Endothelial cell (in vitro differentiated cells): ENCODE data around the gene VWF. TPM values are rescaled to one million over a fixed set of nuclear protein-coding genes. Genes with fewer than 3 reads are reported as not detected.
A peak's percentile ranks its signal among the peaks of the same experiment; 100 is the strongest.

ENCODE experiments used
- DNase-seq: peaks from one replicate; pipeline ENCODE4 v3.0.0; 2021; ENCODE audit warnings: low spot score
- H3K27ac Mint-ChIP-seq: one replicate; pipeline ENCODE4 v1.8.0; 2021; ENCODE audit warnings: mixed read lengths, inconsistent platforms; ENCODE audit not compliant: unreplicated experiment
- H3K27me3 Mint-ChIP-seq: one replicate; pipeline ENCODE4 v1.8.0; 2021; ENCODE audit warnings: mild to moderate bottlenecking, moderate library complexity, mixed read lengths, inconsistent platforms; ENCODE audit not compliant: unreplicated experiment
- H3K36me3 Mint-ChIP-seq: one replicate; pipeline ENCODE4 v1.8.0; 2021; ENCODE audit warnings: mild to moderate bottlenecking, low read depth, mixed read lengths, inconsistent platforms; ENCODE audit not compliant: unreplicated experiment
- H3K4me1 Mint-ChIP-seq: one replicate; pipeline ENCODE4 v1.8.0; 2021; ENCODE audit warnings: mild to moderate bottlenecking, mixed read lengths, inconsistent platforms; ENCODE audit not compliant: unreplicated experiment
- H3K4me3 Mint-ChIP-seq: one replicate; pipeline ENCODE4 v1.8.0; 2021; ENCODE audit warnings: mild to moderate bottlenecking, mixed read lengths, inconsistent platforms; ENCODE audit not compliant: unreplicated experiment
- H3K9me3 Mint-ChIP-seq: one replicate; pipeline ENCODE4 v1.8.0; 2021; ENCODE audit warnings: mixed read lengths, inconsistent platforms; ENCODE audit not compliant: unreplicated experiment
- CTCF ChIP-seq: fragments of 200-600 bp; sonication (generic); IDR thresholded peaks from one replicate; pipeline ENCODE4 v1.5.0; 2021; ENCODE audit warnings: antibody characterized with exemption; ENCODE audit not compliant: unreplicated experiment
- total RNA-seq: library from RNA; stranded (reverse); fragmentation: NEBNext Ultra II Directional; extraction: Animal tissue kit (Norgen Biotek cat#: 25700); gene quantifications from one replicate; pipeline ENCODE4 v1.2.1, GENCODE V29; 2021; ENCODE audit not compliant: unreplicated experiment

The VWF gene
- total RNA-seq, 1 donor from 2014 or later = 56.0 TPM

GRCh38 chr12:5947006-5947405 lies 177.5 kb downstream of the VWF start:
- H3K36me3 Mint-ChIP-seq = peaks cover 11% of the 10 kb centered on the region
- peaks cover 11% of the 10 kb centered on the region for H3K4me1 Mint-ChIP-seq
- H3K9me3 Mint-ChIP-seq = no peaks in the 10 kb centered on the region
- TF ChIP-seq CTCF = no peak
- H3K4me3 Mint-ChIP-seq = peak overlapping the region; percentile 2
- no peak overlapping the region for H3K27ac Mint-ChIP-seq
- H3K27me3 Mint-ChIP-seq = peaks cover 4% of the 10 kb centered on the region
- DNase-seq = no peak

GRCh38 chr12:5946388-5946787 lies 178.1 kb downstream of the VWF start:
- peaks cover 15% of the 10 kb centered on the region for H3K4me1 Mint-ChIP-seq
- no peak overlapping the region for H3K27ac Mint-ChIP-seq
- H3K9me3 Mint-ChIP-seq = no peaks in the 10 kb centered on the region
- peaks cover 8% of the 10 kb centered on the region for H3K36me3 Mint-ChIP-seq
- peak overlapping the region; percentile 2 for H3K4me3 Mint-ChIP-seq
- no peak for DNase-seq
- peaks cover 4% of the 10 kb centered on the region for H3K27me3 Mint-ChIP-seq
- no peak for TF ChIP-seq CTCF

- H3K27me3 Mint-ChIP-seq = peaks cover 4% of the 10 kb centered on the region
- no peak for TF ChIP-seq CTCF
- peak; percentile 62 for DNase-seq
Measured at GRCh38 chr12:5945071-5946008, 179.1 kb downstream of the VWF start, which contains the start of gene ANO2. ANO2 (minus strand) TSS chr12:5945259; CDS start chr12:5945217, 42 bp downstream.

GRCh38 chr12:5944688-5945070 lies 179.8 kb downstream of the VWF start:
- no peak overlapping the region for H3K27ac Mint-ChIP-seq
- peaks cover 4% of the 10 kb centered on the region for H3K27me3 Mint-ChIP-seq

More at GRCh38 chr12:5945071-5946008, 179.1 kb downstream of the VWF start, which contains the start of gene ANO2:
- peaks cover 8% of the 10 kb centered on the region for H3K36me3 Mint-ChIP-seq
- no peaks in the 10 kb centered on the region for H3K9me3 Mint-ChIP-seq
- peak within 1 kb of the TSS; percentile 90 for H3K4me3 Mint-ChIP-seq
- no peak within 1 kb of the TSS for H3K27ac Mint-ChIP-seq
- H3K4me1 Mint-ChIP-seq = peaks cover 15% of the 10 kb centered on the region

More at GRCh38 chr12:5944688-5945070, 179.8 kb downstream of the VWF start:
- DNase-seq = no peak
- Mint-ChIP-seq H3K9me3 (no peaks in the 10 kb centered on the region), H3K36me3 (peaks cover 8% of the 10 kb centered on the region), H3K4me1 (peaks cover 15% of the 10 kb centered on the region), H3K4me3 (peak overlapping the region; percentile 84)
- TF ChIP-seq CTCF = no peak
